D721Med (cell line): ENCODE results near the gene PAPOLG.

Source experiments
- DNase-seq: peaks from one replicate; pipeline ENCODE4 v3.0.0; 2011; ENCODE audit warnings: low spot score; ENCODE audit not compliant: insufficient read length
- FAIRE-seq: peaks from 2 replicates; lab custom pipeline; 2011; peaks lifted over from hg19 to GRCh38; lab: Jason Lieb, UNC
- TF ChIP-seq, protein P1 (sequence below): IDR thresholded peaks from 2 replicates; pipeline ENCODE4 v1.5.1; 2012; ENCODE audit warnings: mild to moderate bottlenecking, control low read depth; ENCODE audit not compliant: insufficient read depth; ENCODE audit errors: missing control alignments

Gene PAPOLG

GRCh38 chr2:60719331-60719730 lies 36.7 kb upstream of the PAPOLG start:
- FAIRE-seq (no peak), DNase-seq (no peak)
- TF ChIP-seq, protein P1, sequence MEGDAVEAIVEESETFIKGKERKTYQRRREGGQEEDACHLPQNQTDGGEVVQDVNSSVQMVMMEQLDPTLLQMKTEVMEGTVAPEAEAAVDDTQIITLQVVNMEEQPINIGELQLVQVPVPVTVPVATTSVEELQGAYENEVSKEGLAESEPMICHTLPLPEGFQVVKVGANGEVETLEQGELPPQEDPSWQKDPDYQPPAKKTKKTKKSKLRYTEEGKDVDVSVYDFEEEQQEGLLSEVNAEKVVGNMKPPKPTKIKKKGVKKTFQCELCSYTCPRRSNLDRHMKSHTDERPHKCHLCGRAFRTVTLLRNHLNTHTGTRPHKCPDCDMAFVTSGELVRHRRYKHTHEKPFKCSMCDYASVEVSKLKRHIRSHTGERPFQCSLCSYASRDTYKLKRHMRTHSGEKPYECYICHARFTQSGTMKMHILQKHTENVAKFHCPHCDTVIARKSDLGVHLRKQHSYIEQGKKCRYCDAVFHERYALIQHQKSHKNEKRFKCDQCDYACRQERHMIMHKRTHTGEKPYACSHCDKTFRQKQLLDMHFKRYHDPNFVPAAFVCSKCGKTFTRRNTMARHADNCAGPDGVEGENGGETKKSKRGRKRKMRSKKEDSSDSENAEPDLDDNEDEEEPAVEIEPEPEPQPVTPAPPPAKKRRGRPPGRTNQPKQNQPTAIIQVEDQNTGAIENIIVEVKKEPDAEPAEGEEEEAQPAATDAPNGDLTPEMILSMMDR, result no peak

GRCh38 chr2:60725466-60725865 lies 30.6 kb upstream of the PAPOLG start:
- no peak for DNase-seq
- FAIRE-seq, result no peak
- TF ChIP-seq, protein P1, result no peak

DNA sequence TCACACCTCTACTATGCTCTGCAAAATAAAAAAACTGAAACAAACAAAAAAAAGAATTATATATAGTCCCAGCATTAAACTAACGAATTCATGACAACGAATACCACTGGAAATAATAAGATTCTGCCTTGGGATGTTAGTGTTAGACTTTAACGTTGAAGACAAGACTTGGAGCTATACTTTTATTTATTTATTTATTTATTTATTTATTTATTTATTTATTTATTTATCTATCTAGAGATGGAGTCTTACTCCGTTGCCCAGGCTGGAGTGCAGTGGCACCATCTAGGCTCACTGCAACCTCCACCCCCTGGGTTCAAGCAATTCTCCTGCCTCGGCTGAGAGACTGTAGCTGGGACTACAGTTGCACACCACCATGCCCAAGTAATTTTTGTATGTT lies 27.2 kb upstream of the PAPOLG start:
- FAIRE-seq (no peak), DNase-seq (no peak)
- TF ChIP-seq, protein P1, result no peak

DNA sequence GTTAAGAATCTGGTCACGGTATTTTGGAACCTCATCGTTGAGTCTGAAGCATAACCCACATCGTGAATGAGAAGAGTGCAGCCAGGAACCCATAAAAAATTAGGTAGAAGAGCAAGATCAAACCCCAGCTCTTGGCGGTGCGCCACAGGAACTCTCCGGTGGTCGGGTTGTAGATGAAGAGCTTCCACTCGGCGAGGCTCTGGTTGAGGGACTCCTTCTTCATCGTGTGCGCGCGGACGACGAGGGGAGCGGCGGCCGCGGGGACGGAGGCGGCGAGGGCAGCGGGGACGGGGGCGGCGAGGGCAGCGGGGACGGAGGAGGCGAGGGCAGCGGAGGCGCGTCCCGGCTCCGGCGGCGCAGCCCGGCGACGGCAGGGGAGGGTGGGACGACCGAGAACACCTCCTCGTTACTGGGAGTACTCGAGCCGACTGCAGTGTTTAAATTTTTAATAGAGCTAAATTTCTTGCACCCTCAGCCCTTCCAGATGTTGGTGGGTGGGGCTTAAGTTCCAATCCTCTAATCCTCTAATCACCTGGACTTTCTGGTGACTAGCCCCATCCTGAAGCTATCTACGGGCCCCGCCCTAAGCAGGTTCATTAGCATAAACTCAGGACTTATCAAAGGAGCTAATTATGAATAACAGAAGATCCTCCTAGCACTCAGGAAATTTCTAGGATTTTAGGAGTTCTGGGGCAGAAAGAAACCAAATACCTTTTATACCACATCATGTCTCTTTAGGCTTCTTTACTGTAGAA lies 20.4 kb upstream of the PAPOLG start:
- no peak for DNase-seq
- TF ChIP-seq, protein P1, result no peak
- no peak for FAIRE-seq

- no peak for DNase-seq
- FAIRE-seq, result no peak
- TF ChIP-seq, protein P1, result no peak
These were observed 17.4 kb upstream of the PAPOLG start for GRCh38 chr2:60738679-60739078.

DNA sequence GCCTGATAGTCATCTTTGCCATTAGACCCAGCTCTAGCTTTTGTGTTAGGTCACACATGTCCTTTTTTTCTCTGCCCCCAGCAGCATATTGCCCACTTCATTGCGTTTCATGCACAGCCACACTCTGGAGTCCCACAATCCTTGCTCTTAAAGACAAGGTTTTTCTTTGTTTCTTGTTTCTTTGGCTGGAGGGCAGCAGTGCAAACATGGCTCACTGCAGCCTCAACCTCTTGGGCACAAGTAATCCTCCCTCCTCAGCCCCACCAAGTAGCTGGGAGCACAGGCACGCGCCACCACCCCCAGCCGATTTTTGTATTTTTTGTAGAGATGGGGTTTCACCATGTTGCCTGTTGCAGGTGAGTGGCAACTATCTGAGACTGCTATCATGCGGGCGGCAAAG lies 16.9 kb upstream of the PAPOLG start:
- TF ChIP-seq, protein P1, result no peak
- DNase-seq (no peak), FAIRE-seq (no peak)

DNA sequence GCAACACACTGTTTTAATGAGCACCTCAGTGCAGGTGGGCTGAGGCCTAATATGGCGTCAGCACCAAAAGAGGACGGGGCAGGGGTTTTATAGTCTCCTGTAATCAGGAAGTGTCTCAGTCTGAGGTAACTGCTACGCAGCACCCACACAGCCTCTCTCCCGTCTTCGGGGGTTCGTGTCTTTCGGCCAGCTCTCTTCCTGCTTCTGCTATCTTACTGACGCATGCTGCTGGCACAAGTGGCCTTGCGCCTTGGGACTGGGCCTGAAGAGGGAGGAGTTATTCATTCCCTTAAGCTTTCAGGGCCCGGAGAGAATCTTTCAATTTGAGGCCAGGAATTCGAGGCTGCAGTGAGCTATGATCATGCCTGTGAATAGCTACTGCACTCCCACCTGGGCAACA lies 14.5 kb upstream of the PAPOLG start:
- TF ChIP-seq, protein P1, result no peak
- no peak for DNase-seq
- FAIRE-seq, result no peak
